ENCODE results near the gene CELF1. TPM values are rescaled to one million over a fixed set of nuclear protein-coding genes. Genes with fewer than 3 reads are reported as not detected.
A peak's percentile ranks its signal among the peaks of the same experiment; 100 is the strongest.
"Not testable (repeated sequence)": the region's sequence is repeated elsewhere in the genome, so short reads cannot be mapped to it uniquely, and the experiment has no call there.

The CELF1 gene
- total and polyA plus RNA-seq, 11 donors = 27.3 to 111 (median 85.5) TPM

- intact Hi-C loops (cut with DNase I) = loop anchor here in 1 of 10 donors (5.0 kb wide), 1 partner anchor 52 kb away; no protein-coding TSS in a partner anchor
- 0 to 1% (median 1%) methylated on average over 18 to 86 of the region's 86 CpGs for WGBS, 4 donors
- H3K4me1 ChIP-seq = peaks cover 0 to 23% (median 14%) of the 10 kb centered on the region in 12 donors
- DNase-seq (peak; percentile 75 to 90 (median 85)), ATAC-seq (peak; percentile 95 to 97 (median 96))
- H3K27me3 ChIP-seq = no peaks in the 10 kb centered on the region
- no peaks in the 10 kb centered on the region for H3K9me3 ChIP-seq
- peak within 1 kb of the TSS in 11 of 12 donors; percentile 41 to 92 (median 82) for H3K27ac ChIP-seq
- TF ChIP-seq POLR2A (IDR thresholded peaks at IDR 0.05) (peak in 1 of 2 donors; percentile 51), CTCF (IDR thresholded peaks at IDR 0.05) (no peak)
- peak within 1 kb of the TSS; percentile 65 to 97 (median 90) for H3K4me3 ChIP-seq
- peaks cover 0 to 23% (median 8%) of the 10 kb centered on the region in 9 donors for H3K36me3 ChIP-seq
Measured at GRCh38 chr11:47565340-47566148, 12.6 kb upstream of the CELF1 start, which contains the start of gene PTPMT1. Gene PTPMT1 (plus strand): TSS chr11:47565599. CDS start chr11:47565623, 24 bp downstream.

- 17 to 26% (median 21%) methylated on average over 9 to 11 of the region's 11 CpGs for WGBS, 4 donors
- Histone ChIP-seq H3K9me3 (no peaks in the 10 kb centered on the region), H3K27me3 (no peaks in the 10 kb centered on the region), H3K4me1 (peaks cover 0 to 23% (median 14%) of the 10 kb centered on the region in 12 donors), H3K27ac (peak overlapping the region in 11 of 12 donors; percentile 41 to 92 (median 82)), H3K4me3 (peak overlapping the region; percentile 65 to 97 (median 90)), H3K36me3 (peaks cover 0 to 17% (median 5%) of the 10 kb centered on the region in 9 donors)
- peak in 3 of 4 donors; percentile 15 to 27 (median 15) for ATAC-seq
- no peak for TF ChIP-seq CTCF (IDR thresholded peaks at IDR 0.05)
- TF ChIP-seq POLR2A (IDR thresholded peaks at IDR 0.05) = no peak
- intact Hi-C loops (cut with DNase I) = loop anchor here in 1 of 10 donors (5.0 kb wide), 1 partner anchor 52 kb away; no protein-coding TSS in a partner anchor
- no peak for DNase-seq
Measured at GRCh38 chr11:47564933-47565339, 12.0 kb upstream of the CELF1 start.

- H3K9me3 ChIP-seq; intact Hi-C loops (cut with DNase I); H3K27me3 ChIP-seq; ATAC-seq; DNase-seq; H3K27ac ChIP-seq: not testable (repeated sequence)
- Histone ChIP-seq H3K4me1 (peaks cover 0 to 23% (median 14%) of the 10 kb centered on the region in 12 donors), H3K36me3 (peaks cover 0 to 12% (median 0%) of the 10 kb centered on the region in 9 donors), H3K4me3 (peak overlapping the region in 1 of 12 donors; percentile 94)
- 95 to 98% (median 96%) methylated on average over 10 of the region's 10 CpGs for WGBS, 4 donors
Measured at GRCh38 chr11:47564366-47564765, 11.4 kb upstream of the CELF1 start.

GRCh38 chr11:47562393-47562792 is 9.5 kb upstream of the CELF1 start:
- 91 to 98% (median 95%) methylated on average over 4 of the region's 4 CpGs for WGBS, 4 donors
- not testable (repeated sequence) for DNase-seq

GRCh38 chr11:47560426-47560825 is 7.5 kb upstream of the CELF1 start:
- TF ChIP-seq CTCF (IDR thresholded peaks at IDR 0.05) = no peak
- no peak for TF ChIP-seq POLR2A (IDR thresholded peaks at IDR 0.05)
- no peaks in the 10 kb centered on the region for H3K9me3 ChIP-seq
- intact Hi-C loops (cut with DNase I) = no loop called here
- no peak for DNase-seq
- no peaks in the 10 kb centered on the region for H3K36me3 ChIP-seq
- no peak for ATAC-seq
- no peak overlapping the region for H3K4me3 ChIP-seq
- H3K27ac ChIP-seq = no peak overlapping the region
- H3K27me3 ChIP-seq = no peaks in the 10 kb centered on the region
- peaks cover 0 to 10% (median 7%) of the 10 kb centered on the region in 12 donors for H3K4me1 ChIP-seq
- WGBS, 4 donors = 84 to 92% (median 86%) methylated on average over 2 of the region's 2 CpGs

More at GRCh38 chr11:47562393-47562792, 9.5 kb upstream of the CELF1 start:
- peaks cover 0 to 23% (median 14%) of the 10 kb centered on the region in 12 donors for H3K4me1 ChIP-seq
- H3K27me3 ChIP-seq; ATAC-seq; H3K4me3 ChIP-seq; H3K27ac ChIP-seq; H3K36me3 ChIP-seq; intact Hi-C loops (cut with DNase I); H3K9me3 ChIP-seq: not testable (repeated sequence)
